HG03378 (cell line): Measurements from ENCODE around the gene ATXN3L.

Source experiments
- ATAC-seq: cut with Tn5 transposase; IDR thresholded peaks from one replicate; pipeline ENCODE4 v1.9.1; 2021; ENCODE audit warnings: mild to moderate bottlenecking, moderate library complexity; ENCODE audit not compliant: unreplicated experiment

ATXN3L gene

DNA sequence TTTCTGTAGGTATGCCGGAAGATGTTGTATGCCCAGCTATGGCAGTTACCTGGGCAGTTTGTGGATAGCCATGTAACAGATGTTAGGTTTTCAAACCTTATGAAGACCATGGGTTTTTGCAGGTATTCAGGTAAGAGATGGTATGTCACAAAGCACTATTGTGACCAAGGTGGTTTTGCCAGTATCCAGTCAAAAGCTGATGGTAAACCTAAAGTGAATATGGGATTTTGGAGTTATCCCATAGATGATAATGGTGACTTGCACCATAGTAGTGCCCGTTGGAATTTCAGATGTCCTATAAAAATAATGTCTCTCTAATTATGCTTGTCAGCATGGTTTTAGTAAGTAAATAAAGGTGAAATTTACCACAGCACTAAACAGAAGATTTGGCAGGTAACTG is at the start of gene ATXN3L:
ATXN3L (minus strand) TSS at position 101 of the 400 bp plus-strand sequence. CDS start 119 bp downstream, outside the sequence.
- ATAC-seq = no peak

DNA sequence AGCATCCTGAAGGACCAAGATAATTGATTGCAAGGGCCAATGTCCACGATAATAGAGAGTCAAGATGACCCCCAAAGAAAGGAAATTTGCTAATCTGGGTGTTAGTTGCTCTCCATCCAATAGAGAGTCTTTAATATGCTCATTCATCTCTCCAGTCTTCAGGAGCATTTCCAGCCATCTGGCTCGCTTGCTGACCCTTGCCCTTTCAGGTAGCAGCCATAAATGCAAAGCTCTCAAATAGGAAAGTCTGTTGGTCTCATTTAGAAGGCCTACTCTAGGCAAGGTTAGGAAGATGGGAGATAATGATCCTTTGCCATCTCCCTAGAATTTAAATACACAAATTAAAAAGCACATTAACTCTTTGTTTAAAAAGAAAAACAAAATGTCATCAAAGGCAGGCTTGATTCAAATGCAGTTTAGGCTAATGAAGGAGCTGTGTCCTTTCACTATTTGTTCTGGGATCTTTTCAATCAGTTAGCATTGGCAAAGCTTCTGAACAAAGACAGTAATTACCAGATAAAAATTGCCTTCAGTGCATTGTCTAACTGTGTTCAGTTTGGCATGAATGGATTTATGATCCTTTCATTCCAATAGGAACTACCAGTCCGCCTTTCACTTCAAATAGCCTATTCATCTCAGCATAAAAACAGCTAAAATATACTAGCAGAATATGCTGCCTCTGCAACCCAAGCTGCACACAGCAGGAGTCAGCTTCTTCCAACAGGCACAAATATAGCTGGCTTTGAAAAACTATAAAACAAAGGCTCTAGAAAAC is 49.6 kb upstream of the ATXN3L start:
- no peak for ATAC-seq

DNA sequence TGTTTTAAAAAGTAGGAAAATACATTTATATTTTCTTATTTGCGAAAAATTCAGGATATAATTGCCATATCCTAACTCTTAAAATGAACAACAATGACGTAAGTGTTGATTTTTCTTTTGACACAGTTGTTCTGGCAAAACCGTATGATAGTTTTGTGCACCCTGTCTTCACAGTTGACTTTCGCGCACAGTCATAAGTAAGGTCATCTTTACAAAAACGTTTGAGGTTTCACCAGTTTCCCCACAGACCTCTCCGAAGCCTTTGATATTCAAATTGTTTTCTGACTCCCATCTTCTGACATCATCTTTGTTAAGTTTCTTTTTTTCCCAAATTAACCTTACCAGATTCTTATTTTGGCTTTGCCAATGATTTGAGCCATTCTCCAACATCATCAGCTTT is 48.1 kb upstream of the ATXN3L start:
- ATAC-seq = no peak

DNA sequence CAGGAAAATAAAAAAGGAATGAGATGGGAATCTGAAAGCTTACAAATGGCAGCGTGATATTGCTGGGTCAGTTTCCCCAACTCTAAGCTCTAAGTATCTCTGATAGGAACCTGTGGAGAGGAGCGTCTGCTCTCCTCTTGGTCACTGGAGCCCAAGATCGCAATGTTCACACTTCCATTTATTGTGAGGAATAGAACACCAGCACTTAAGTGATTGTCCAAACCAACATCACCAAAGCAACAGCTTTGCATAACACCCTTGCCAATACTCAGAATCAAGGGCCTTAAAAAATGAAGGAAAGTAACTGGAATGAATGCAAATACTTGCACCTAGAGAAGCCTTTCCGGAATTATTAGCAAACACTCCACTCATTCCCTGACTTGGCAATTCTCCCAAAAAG is 46.8 kb upstream of the ATXN3L start:
- no peak for ATAC-seq

DNA sequence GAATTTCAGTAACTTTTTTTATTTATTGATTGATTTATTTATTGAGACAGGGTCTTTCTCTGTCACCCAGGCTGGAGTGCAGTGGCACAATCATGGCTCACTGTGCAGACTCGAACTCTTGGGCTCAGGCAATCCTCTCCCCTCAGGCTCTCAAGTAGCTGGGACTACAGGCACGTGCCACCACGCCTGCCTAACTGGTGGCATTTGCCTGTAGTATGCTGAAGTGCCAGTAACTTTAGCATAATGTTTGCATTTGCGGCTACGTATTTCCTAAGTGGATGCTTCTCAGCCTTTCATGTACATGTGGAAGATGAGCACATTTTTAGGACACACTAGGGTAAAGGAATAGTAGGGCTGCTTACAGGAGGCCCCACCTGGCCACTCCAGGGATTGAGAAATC is 45.3 kb upstream of the ATXN3L start:
- no peak for ATAC-seq

DNA sequence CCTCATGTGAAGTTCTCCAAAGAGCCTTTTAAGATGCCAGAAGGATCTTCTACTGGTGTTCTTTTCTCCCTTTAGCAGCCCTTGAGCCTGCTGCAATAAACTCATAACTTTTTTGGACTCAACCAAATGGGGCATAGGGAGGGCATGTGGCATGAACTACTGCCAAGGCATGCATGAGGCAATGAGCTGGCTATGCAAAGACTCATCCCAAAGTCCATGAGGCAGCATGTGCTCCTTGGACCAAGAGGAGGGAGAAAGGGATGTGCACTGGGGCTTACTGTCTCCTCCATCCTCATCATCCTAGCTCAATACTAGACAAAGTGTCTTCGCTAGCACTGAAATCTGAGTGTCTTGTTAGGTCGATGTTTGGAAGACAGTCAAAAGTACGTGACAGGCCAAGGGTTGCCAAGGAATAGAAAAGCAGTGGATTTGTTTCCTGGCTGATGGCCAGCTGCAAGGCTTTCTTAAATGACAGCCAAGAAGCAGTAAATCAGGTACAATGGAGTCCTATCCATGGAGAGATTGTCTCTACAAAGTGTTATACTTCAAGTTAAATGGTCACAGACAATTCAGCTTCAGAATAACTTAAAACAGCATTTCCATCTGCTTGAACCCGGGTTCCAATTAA is 44.5 kb upstream of the ATXN3L start:
- ATAC-seq = no peak

DNA sequence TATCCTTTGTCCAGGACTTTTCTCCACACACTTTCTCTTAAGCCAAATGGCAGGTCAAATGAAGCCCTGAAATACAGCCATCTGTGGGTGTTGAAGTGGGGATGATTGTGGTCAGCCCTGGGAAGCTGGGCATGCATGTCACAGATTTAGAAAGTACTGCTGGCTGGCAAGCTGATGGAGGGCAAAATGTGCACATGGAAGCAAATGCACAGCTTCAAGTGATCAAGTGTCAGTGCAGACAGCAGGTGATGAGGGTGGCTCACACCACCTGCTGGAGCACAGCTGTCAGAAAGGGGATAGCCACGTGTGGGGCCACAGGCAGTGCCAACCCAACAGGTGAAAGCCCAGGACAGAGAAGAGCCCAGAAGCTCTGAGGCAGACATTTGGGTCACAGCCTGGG is 40.3 kb upstream of the ATXN3L start:
- ATAC-seq = no peak

DNA sequence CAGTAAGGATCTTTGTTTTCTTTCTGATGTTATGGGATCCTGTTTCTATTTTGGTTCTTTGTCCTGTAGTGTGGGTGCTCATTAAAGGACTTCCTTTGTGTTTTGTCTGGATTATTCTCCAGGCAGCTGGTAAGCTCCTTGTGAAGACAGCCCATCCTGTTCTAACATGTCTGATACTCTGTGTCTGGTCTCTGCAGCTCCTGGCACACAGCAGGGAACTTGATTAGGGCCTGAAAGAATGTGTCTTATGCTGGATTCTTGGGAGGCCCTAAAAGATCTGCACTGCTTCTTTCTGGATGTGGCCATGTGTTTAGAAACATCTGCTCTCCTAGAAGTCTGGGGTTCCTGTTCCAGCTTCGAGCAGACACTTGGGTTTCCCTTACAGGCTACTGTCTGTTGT is 38.1 kb upstream of the ATXN3L start:
- no peak for ATAC-seq

DNA sequence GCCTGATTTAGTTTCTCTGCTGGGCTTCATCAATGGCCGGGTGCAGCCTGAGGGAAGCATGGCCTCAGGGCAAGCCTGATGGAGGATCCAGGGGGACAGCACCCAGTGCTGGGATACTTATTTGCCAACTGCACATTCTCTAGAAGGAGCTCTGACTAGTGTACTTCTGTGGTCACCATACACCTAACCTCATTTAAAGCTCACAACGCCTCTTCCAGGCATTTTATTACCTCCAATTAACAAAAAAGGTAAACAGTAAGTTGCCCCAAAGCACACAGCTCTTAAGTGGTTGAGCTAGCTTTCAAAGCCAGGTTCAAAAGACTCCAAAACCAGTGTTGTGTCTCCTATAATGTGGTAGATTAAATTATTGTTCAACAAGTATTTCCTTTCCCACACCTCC is 26.8 kb upstream of the ATXN3L start:
- ATAC-seq = no peak

DNA sequence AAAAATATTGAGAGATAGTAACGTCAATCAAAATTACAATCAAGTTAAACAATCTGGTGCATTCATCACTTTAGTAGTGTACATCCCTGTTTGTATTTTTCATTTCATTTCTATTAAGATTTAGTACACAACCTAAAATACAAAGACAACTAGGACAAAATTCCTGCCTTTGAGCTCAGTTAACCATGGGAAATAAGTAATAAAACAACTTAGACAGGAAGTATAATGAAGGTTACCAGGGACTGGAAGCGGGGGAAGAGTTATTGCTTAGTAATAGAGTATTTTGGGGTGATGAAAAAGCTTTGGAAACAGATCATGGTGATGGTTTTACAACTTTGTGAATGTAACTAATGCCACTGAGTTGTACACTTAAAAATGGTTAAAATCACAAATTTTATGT is 25.6 kb upstream of the ATXN3L start:
- no peak for ATAC-seq

DNA sequence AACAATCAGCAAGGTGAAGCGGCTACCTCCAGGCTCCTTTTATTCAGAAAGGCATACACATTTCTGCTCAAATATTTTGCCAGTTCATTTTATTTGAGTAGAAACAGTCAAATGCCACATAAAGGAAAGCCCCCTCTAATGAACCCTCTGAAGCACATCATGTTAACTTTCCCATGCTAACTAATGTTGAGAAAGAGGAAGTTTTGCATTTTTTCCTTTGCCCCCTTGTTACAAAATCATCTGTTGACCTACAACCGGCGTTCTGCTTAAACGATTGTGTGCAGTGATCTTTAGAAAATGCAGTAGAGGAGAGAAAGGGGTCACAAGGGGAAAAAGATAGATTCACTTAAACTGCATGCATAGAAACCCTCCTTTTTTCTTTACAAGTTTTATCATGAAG is 25.2 kb upstream of the ATXN3L start:
- no peak for ATAC-seq

DNA sequence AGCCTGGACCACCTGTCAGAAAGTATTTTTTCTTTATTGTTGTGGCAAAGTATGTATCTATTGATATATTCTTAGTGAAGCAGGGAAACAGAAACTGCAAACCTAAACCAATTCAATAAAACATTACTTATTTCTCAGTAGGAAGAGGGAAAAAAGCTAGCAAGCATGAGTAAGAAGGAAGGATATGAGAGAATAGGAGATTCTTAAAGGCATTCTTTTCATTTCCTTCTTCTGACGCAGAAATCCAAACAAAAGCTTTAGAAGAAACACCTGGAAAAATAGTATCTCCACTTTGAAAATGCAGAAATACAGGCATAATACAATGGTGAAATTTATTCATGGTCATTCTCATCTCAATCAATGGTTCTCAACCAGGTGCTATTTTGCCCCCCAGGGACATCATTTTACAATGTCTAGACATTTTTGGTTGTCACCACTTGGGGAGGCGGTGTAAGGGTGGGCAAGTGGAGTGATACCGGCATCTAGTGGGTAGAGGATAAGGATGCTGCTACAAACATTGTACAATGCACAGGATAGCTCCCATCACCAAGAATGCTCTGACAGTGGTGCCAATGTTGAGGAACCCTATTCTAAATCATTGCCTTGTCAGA is 21.7 kb upstream of the ATXN3L start:
- ATAC-seq = no peak

DNA sequence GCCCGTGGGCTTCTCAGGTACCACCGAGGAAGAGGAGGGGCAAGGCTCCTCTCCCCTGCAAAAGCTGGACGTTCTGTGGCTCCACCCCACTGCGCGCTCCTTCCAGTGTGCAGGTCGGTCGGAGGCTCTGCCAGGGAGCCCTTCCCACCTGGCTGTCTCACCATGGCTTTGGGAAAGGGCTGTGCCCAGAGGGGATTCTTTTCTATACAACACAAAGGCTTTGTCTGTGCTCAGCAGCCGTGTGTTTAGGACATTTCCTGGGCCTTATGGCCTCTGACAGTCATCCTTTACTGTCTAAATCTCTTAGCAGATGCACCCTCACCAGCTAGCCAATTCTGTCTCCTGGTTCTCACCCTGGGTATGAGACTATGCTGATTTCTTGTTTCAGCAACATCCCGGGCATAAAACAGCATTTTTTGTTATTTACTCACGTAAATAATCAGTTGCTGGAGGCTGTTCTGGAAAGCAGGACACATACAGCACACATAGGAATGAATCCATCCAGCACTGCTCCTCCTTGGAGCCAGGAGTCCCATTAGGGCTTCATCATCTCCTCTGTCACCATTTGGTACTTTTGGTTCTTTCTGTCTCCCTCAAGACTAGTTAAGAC is 20.4 kb upstream of the ATXN3L start:
- no peak for ATAC-seq

DNA sequence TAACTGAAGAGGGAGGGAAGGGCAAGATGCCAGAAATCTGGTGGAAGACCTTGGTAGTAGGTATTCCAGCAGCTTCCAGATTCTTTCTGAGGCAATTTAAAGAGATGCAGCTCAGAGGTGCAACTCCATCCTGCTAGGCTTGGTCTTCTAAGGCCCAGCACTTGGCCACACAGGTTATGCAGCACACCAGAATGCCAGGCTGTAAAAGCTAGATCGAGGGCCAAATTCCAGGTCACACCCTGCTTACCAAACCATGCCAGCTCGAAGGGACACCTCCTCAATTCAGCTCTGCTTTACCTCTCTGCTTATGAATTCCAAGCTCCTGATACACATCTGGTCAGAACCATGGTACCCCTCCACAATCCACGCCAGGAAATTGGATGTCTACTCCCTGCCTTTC is 19.8 kb upstream of the ATXN3L start:
- ATAC-seq = no peak

DNA sequence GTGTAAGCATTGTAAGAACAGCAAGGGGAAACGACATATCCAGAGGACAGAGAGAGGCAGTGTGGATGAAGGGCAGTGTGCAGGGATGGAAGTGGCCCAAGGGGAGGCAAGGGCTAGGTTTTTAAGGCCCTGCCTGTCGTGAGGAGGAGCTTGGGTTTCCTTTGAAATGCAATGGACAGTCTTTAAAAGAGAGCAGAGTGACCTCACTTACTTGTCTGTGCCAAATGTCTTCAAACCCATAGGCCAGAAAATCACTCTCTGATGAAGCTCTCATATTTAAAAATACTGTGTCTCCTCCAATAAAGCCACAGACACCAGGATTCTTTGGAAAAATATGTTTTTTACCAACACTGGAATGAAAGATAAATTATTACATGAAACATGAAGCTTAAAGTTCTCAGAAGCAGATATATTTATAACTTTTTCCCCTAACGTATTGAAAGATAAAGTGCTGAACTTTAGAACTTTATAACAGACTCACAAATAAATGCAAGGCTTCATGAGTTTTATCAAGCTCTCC is 19.2 kb upstream of the ATXN3L start:
- no peak for ATAC-seq

DNA sequence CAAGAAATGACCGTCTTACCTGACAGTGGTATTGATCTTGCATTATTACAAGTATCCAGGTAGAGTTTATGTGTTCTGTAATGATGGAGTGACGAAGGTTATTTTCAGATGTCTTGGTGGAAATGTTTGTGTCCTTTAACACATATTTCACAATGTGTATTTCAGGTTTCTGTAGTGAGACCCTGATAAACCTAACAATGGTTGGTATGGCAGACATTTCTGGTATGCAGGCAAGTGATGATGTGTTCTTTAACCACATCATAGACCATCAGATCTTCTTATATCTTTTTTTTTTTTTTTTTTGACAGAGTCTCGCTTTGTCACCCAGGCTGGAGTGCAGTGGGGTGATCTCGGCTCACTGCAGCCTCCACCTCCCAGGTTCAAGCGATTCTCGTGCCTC is 14.6 kb upstream of the ATXN3L start:
- no peak for ATAC-seq

DNA sequence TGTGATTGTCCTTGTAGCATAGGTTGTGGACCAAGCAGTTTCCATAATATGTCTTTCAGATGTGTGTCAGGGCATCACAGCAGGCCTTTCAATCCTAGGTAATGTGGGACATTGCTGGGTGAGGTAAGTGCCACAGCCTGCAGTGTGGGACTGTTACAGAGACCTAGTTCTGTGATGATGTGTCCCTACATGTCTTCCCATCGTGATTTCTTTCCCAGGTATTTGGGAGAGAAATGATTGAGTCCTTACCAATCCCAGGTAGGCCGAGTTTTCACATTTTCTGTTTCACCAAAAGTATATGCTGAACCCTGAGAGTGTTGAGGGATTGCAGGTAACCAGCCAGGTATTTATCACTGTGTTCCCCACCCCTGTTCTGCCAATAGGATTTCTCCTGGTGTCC is 10.6 kb upstream of the ATXN3L start:
- ATAC-seq = no peak

DNA sequence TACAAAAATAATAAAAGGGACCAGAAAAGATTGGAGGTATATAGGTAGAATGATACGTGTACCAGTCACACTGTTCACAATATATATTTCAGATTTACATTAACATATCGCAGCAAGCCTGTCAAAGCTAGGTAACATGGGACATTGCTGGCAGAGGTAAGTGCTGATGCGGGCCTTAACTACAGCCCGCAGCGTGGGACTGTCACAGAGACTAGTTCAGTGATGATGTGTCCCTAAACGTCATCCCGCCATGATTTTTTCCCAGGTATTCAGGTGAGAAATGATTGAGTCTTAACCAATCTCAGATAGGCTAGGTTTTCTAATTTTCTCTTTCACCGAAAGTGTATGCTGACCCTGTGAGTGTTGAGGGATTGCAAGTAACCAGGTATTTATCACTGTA is 7.8 kb upstream of the ATXN3L start:
- ATAC-seq = no peak

DNA sequence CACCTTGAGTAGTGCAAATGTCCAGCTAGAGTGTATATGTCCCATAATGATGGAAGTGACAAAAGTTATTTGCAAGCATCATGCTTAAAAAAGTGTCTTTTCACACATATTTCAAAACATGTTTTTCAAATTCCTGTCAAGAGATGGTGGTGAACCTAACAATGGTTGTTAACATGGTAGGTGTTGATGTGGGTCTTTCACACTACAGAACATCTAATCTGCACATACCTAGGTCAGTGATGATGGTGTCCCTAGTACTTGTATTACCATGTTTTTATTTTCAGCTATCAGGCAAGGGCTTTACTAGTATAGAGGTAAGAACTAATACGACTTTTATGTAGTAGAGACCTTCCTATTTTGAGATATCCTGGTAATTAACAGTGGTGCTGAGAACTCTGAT is 3.4 kb upstream of the ATXN3L start:
- ATAC-seq = no peak

DNA sequence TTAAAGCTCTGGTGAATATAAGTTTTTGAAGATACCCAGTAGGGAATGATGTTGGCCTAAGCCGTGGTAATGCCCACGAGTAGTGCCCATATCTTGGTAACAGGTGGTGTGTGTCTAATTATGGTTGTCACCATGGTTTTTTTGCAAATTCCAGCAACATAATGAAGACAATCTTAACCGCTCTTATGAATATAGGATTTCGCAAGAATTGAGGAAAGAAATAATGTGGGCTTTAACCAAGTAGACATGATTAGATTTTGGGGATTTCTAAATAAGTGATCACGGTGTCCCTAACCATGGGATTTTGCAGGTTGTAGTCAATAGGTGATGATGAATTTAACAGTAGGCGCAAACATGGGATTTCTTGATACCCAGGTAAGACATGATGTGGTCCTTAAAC is 2.5 kb downstream of the ATXN3L start:
- ATAC-seq = no peak

DNA sequence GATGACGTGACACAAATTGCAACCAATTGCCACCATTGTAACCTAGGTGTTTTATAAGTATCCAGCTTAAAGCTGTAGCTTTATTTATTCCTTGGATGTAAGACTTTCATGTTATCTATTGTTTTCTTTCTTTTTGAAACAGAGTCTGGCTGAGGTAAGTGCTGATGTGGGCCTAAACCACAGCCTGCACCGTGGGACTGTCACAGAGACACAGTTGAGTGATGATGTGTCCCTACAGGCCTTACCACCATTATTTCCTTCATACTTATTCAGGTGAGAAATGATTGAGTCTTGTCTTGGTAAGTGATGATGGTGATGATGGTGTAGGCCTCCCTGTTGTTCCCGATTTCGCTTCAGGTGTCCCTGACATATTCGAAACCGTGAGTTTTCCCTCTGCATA is 8.3 kb downstream of the ATXN3L start:
- ATAC-seq = no peak

DNA sequence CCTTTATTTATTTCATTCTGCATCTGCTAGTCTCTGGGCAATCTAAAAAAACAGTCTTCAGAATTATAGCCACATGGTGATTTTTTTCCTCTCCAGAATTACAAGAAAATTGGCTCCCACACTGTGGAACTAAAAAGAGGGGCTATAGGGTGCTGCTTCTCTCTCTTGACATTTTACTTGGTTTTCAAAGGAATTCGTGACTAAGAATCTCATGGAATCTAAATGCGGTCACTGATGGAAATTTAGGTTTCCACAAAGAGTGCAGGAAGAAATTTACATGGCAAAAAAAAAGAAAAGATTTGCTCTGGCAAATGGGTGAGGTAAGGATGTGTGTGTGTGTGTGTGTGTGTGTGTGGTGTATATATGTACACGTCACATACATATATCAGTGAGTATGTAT is 10.2 kb downstream of the ATXN3L start:
- ATAC-seq = no peak
